Parietal lobe (tissue), 1 donor: ENCODE data around the gene NRTN. TPM values are rescaled to one million over a fixed set of nuclear protein-coding genes. Genes with fewer than 3 reads are reported as not detected.

Experiments used
- total RNA-seq: library from RNA; depleted of rRNA; stranded (reverse); fragments of >200 nt; gene quantifications from one replicate; pipeline ENCODE4 v1.2.3, GENCODE V29; 2014

The NRTN gene, protein sequence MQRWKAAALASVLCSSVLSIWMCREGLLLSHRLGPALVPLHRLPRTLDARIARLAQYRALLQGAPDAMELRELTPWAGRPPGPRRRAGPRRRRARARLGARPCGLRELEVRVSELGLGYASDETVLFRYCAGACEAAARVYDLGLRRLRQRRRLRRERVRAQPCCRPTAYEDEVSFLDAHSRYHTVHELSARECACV
- not detected for total RNA-seq

DNA sequence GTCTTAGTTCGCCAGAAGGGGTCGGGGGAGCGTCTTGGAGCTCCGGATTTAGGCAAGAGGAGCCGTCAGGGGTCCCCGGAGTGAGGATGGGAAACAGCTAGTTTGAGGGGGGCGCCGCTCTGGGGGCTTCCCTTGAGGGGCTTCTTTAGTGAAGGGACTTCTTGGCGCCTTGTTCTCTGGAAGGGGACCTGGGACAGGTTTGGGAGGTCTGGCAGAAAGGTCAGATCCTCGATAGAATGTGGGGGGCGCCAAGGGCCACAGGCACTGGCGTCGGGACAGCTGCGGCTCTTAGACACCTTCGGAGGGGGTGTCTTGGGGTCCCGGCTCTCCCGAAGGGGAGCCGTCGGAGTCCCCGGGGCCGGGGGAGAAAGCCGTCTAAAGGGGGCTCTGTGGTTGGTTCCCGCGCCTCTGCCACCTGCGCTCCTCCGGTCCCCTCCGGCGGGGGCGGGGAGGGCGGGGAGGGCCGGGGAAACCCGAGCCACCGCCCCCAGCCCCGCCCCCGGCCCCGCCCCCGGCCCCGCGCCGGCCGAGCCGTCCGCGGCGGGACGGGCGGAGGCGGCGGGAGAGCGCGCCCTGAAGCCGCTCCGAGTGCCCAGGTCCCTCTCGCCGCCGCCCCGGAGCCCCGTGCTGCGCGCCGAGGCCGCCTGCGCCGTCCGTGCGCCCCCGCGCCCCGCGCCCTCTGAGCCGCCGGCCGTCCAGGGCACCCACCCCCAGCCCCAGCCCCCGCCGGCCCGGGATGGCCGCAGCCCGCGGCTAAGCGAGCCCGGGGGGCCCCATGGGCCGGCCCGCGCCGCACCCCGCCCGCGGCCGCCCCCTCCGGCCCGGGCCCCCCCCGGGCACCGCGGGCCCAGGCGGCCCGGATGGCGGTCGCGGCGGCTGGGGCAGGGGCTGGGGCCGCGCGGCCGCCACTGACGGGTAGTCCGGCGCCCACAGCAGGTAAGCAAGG lies at the start of gene NRTN:
Gene NRTN, plus strand, starts transcription at position 552 of the 946 bp plus-strand sequence. CDS start 19,099 bp downstream, outside the sequence.

DNA sequence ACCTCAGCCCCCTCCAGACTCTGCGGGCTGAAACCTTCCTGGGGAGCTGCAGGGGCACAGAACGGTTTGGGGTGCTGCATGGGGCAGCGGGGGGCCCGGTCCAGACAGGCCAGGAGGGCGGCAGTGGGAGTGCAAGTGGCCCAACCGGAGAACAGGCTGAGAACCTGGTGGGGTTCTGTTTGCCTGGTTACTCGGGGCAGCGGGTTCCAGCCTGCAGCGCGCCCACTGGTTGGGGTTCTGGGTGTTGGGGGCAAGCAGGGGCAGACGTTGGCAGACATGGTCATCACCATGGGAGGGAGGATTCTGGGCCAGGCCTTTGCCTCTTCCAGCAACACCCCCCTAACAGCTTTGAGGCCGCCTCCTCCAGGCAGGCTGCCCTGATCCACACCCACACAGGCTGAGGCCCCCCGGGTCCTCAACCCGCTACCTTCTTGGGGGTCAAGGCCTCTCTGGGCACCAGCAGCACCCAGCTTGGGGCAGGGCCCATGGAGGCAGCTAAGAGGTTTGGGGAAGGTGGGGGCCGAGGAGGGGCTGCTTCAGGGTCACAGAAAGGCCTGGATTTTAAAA lies 20.2 kb upstream of the NRTN start, which contains the start of gene PRR22:
Gene PRR22, minus strand, starts transcription at position 166 of the 567 bp plus-strand sequence. Its CDS starts 86 bp downstream, at position 80.

DNA sequence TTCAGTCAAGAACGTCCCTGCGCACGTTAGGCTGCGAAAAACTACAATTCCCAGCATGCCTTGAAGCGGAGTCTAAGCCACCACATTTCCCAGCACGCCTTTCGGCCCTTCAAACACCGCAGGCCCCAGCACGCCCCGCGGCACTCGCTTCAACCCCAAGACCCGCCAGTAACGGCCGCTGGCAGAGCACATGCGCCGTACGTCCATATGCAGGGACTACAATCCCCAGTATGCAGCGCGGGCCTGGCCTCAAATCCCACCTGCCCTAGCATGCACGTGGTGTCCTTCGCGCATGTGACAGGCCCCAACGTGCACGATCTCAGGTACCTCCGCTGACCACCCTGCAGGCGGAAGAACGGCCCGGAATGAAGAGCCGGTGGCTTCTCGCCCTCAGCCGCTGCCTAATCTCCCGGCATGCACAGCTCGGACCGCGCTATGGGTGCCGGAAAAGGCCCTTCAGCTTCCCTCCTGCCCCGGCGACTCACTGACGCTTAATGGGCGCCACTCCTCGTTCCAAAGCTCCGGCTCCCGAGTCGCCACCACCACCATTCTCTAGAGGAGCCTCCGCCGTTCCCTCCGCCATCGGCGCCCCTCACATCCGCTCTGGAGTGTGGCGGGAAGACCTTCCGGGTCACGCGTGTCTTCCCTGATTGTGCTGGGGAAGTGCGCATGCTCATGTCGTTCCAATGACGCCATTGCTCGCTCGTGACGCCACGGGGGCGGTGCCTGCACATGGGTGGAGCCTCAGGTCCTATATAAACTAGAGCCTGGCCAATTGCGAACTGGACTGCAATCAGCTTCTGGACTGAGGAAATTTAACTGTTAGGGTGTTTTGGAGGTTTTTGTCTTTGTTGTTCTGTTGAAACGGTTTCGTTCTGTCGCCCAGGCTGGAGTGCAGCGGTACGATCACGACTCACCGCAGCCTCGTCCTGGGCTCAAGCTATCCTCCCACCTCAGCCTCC lies 14.0 kb upstream of the NRTN start, which contains the start of gene DUS3L:
Gene DUS3L, minus strand, starts transcription at position 605 of the 962 bp plus-strand sequence. Its CDS starts 22 bp downstream, at position 583.

DNA sequence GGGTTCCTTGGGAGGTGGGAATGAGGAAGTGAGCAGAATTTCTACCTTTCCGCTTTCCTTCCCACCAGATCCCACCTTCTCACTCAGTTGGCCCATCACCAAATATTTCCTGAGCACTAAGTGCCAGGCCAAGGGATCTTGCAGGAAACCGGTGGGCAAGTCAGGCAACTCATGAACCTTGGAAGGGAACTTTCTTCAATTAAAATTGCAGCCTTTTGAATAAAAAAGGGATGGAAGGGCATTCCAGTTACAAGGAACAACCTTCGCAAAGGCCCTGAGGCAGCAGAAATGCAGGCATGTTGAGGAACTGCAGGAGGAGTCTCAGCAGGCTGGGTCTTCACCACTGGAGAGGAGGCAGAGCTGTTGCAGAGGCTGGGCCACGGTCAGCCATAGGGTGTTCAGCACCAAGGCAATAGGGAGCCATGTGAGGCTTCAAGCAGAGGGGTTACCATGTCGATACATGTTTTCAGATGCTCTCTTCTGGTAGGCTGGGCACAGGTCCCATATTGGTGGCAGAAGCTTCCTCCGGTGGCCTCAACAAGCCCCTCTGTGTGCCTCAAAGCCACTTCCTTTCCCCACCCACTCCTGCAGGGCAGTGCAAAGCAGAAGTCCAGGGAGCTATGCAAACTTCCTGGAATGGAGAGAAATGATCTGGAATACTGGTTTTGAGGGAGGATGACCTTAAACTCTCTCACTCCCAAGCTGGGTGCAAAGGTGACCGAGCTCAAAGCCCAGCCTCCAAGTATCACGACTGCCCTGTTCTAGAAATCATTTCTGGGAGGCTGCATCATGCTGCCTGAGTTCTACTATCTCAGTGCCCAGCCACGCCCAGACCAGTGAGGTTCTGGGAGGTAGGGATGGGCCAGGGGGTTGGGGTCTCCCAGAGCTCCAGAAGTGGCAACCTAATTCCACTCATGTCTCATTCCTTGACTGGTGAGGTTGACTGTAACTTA lies 34.5 kb downstream of the NRTN start, which contains the start of gene FUT6:
Gene FUT6, minus strand, starts transcription at position 638 of the 953 bp plus-strand sequence. CDS start 7,135 bp downstream, outside the sequence.

DNA sequence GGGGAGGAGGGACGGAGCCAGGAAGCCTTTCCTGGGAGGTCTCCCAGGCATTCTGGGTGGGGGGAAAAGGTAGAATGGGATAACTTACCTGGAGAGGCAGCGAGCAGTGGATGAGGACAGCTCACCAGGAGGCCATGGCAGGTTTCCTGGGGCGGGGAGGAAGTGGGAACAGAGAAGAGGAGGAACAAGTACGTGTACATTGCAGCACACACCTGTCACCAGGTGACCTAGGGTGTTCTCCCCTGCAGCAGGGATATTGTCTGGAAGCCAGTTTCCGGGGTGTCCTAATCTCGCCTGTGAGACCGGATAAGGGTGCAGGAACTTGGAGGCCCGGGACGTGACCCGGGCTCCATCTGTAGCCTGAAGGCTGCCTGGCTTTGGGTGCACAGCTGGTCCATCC lies 46.4 kb downstream of the NRTN start, which contains the start of gene FUT3:
Gene FUT3, minus strand, starts transcription at position 148 of the 400 bp plus-strand sequence.

Other genes starting within 250 kb of the NRTN start
- gene TINCR, start 237.1 kb upstream of the NRTN start, total RNA-seq = 0.63 TPM
- gene SAFB2, start 182.3 kb upstream of the NRTN start, total RNA-seq = 116 TPM
- 147 TPM for gene SAFB, start 182.0 kb upstream of the NRTN start, total RNA-seq
- 11.3 TPM for gene MICOS13, start 124.6 kb upstream of the NRTN start, total RNA-seq
- 21.6 TPM for gene HSD11B1L, start 124.0 kb upstream of the NRTN start, total RNA-seq
- 252 TPM for gene RPL36, start 114.8 kb upstream of the NRTN start, total RNA-seq
- 55.1 TPM for gene LONP1, start 84.9 kb upstream of the NRTN start, total RNA-seq
- not detected for gene CATSPERD, start 84.4 kb upstream of the NRTN start, total RNA-seq
- 0.94 TPM for gene PRR22, start 20.3 kb upstream of the NRTN start, total RNA-seq
- 16.3 TPM for gene DUS3L, start 13.9 kb upstream of the NRTN start, total RNA-seq
- gene FUT6, start 34.6 kb downstream of the NRTN start, total RNA-seq = not detected
- gene FUT3, start 46.4 kb downstream of the NRTN start, total RNA-seq = not detected
- not detected for gene FUT5, start 65.5 kb downstream of the NRTN start, total RNA-seq
- gene NDUFA11, start 98.7 kb downstream of the NRTN start, total RNA-seq = 93.3 TPM
- gene VMAC, start 99.8 kb downstream of the NRTN start, total RNA-seq = 8.5 TPM
- gene CAPS, start 109.2 kb downstream of the NRTN start, total RNA-seq = 6.6 TPM
- gene RANBP3, start 173.1 kb downstream of the NRTN start, total RNA-seq = 59.8 TPM